Measurements from ENCODE around the gene CREBZF.

Gene CREBZF

GRCh38 chr11:85664615-85665481 is at the start of gene CREBZF:
Gene CREBZF, minus strand, starts transcription at chr11:85665129. Its CDS starts 254 bp downstream, at chr11:85664875.
- H3K27ac ChIP-seq: peak within 1 kb of the TSS; percentile 98
- TF ChIP-seq CTCF (conservative IDR thresholded peaks at IDR 0.05) (no peak; the same call in 1 of the 2 replicates), ZFX (IDR thresholded peaks at IDR 0.05) (peak; percentile 100)

- H3K27ac ChIP-seq: no peak overlapping the region
- TF ChIP-seq ZFX (IDR thresholded peaks at IDR 0.05) (no peak), CTCF (conservative IDR thresholded peaks at IDR 0.05) (no peak)
These were observed 48.0 kb upstream of the CREBZF start for GRCh38 chr11:85712953-85713352.

- TF ChIP-seq CTCF (conservative IDR thresholded peaks at IDR 0.05) (no peak), ZFX (IDR thresholded peaks at IDR 0.05) (no peak)
- H3K27ac ChIP-seq: no peak overlapping the region
These were observed 46.0 kb upstream of the CREBZF start for GRCh38 chr11:85710917-85711316.

GRCh38 chr11:85709941-85710702 is 45.2 kb upstream of the CREBZF start:
- no peak for TF ChIP-seq ZFX (IDR thresholded peaks at IDR 0.05)
- TF ChIP-seq CTCF (conservative IDR thresholded peaks at IDR 0.05): no peak

GRCh38 chr11:85705800-85706199 is 40.9 kb upstream of the CREBZF start:
- TF ChIP-seq CTCF (conservative IDR thresholded peaks at IDR 0.05) (no peak), ZFX (IDR thresholded peaks at IDR 0.05) (no peak)
- H3K27ac ChIP-seq: no peak overlapping the region

More at GRCh38 chr11:85709941-85710702, 45.2 kb upstream of the CREBZF start:
- H3K27ac ChIP-seq: no peak overlapping the region

- H3K27ac ChIP-seq: no peak overlapping the region
- no peak for TF ChIP-seq CTCF (conservative IDR thresholded peaks at IDR 0.05)
- no peak for TF ChIP-seq ZFX (IDR thresholded peaks at IDR 0.05)
These were observed 40.0 kb upstream of the CREBZF start for GRCh38 chr11:85704967-85705366.

Measured in C4-2B (cell line).